ENCODE data around the gene SPP1.
A peak's percentile ranks its signal among the peaks of the same experiment; 100 is the strongest.
"Not testable (repeated sequence)": the region's sequence is repeated elsewhere in the genome, so short reads cannot be mapped to it uniquely, and the experiment has no call there.

SPP1 gene

DNA sequence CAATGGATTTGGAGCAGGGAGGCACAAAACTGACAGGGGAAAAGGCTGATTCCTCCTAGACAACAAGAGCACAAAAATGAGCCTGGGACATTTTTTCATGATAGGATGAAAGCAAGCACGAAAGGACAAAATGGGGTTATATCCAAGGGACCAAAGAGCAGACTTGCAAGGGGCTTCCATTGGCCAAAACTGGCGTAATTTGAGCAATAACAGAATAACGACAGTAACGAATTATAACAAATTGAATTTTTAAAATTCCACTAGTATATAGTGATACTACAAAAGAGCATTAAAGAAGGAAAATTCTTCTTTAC is 10.3 kb downstream of the SPP1 start:
- FAIRE-seq = no peak
- TF ChIP-seq POLR2A (IDR thresholded peaks at IDR 0.05; ENCODE audit: low read depth, low read length) = no peak
- DNase-seq (ENCODE audit: insufficient read length, low spot score) = no peak

DNA sequence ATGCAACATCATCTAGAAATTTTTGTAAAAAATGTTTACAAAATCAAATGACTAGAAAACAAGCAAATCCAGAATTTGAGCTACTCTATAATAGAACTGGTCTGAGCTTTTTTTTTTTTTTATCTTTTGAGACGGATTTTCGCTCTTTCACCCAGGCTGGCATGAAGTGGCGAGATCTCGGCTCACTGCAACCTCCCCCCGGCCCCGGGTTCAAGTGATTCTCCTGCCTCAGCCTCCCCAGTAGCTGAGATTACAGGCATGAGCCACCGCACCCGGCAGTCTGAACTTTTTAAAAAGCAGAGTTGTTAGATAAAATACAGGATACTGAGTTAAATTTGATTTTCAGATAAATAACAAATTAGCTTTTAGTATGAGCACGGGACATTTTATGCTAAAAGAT is 11.0 kb downstream of the SPP1 start:
- no peak for TF ChIP-seq POLR2A (IDR thresholded peaks at IDR 0.05; ENCODE audit: low read depth, low read length)
- FAIRE-seq (no peak), DNase-seq (ENCODE audit: insufficient read length, low spot score) (no peak)

DNA sequence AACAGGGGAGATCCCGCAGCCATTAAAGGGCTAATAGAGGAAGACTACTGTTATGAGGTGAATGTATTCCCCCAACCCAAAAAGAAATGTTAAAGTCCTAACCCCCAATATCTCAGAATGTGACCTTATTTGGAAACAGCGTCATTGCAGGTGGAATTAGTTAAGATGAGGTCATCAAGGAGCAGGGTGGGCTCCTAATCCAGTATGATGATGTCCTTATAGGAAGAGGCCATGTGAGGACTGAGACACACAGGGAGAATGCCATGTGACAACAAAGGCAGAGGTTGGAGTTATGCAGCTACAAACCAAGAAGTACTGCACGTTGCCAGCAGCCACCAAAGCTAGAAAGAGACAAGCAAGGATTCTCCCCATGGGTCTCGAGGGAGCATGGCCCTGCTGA is 14.3 kb downstream of the SPP1 start:
- no peak for FAIRE-seq
- no peak for TF ChIP-seq POLR2A (IDR thresholded peaks at IDR 0.05; ENCODE audit: low read depth, low read length)

DNA sequence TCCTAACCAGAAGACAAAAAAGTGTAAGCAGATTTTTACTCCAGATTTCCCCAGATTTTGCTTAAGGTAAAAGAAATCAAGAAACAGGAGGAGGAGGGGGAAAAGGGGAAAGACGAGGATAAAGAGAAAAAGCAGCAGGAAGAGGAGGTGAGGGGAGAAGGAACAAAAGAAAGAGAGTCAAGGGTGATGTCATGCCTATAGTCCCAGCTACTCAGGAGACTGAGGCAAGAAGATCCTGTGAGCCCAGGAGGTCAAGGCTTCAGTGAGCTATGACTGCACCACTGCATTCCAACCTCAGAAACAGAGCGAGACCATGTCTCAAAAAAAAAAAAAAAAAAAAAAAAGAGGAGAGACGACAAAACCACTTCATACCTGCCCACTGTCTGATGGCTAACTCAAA is 19.9 kb downstream of the SPP1 start:
- no peak for TF ChIP-seq POLR2A (IDR thresholded peaks at IDR 0.05; ENCODE audit: low read depth, low read length)
- FAIRE-seq (no peak), DNase-seq (ENCODE audit: insufficient read length, low spot score) (no peak)

More for the DNA sequence above, 14.3 kb downstream of the SPP1 start:
- DNase-seq (ENCODE audit: insufficient read length, low spot score) = no peak

DNA sequence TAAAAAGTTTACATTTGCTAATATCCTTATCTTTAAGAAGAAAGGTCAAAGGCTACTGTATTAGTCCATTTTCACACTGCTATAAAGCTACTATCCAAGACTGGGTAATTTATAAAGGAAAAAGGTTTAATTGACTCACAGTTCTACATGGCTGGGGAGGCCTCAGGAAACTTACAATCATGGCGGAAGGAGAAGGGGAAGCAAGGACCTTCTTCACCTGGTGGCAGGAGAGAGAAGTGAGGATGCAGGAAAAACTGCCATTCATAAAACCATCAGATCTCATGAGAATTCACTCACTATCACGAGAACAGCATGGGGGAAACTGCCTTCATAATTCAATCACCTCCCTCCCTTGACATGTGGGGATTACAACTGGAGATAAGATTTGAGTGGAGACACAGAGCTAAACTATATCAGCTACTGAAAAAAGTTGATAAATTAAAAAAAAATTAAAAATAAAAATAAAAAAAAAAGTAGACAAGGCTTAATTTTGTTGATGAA is 23.7 kb downstream of the SPP1 start:
- not testable (repeated sequence) for FAIRE-seq; DNase-seq (ENCODE audit: insufficient read length, low spot score)

DNA sequence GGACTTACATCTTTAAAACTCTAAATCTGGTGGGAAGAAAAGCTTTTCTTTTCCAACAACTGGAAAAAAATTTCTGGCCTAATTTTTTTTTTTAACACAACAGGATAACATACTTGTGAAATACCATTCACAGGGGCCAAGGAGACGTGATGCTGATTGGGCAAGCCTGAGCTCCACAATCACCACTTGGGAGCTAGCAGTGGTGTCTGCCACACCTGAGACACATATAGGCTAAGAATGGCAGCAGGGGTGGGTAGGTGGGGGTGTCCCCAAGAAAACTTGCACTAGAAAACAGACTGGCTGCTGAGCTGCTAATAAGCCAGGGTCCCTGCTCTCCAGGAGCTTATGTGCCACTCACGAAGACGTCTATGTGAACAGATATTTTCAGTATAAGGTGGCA is 26.4 kb downstream of the SPP1 start:
- no peak for TF ChIP-seq POLR2A (IDR thresholded peaks at IDR 0.05; ENCODE audit: low read depth, low read length)
- FAIRE-seq = no peak
- DNase-seq (ENCODE audit: insufficient read length, low spot score) = no peak

DNA sequence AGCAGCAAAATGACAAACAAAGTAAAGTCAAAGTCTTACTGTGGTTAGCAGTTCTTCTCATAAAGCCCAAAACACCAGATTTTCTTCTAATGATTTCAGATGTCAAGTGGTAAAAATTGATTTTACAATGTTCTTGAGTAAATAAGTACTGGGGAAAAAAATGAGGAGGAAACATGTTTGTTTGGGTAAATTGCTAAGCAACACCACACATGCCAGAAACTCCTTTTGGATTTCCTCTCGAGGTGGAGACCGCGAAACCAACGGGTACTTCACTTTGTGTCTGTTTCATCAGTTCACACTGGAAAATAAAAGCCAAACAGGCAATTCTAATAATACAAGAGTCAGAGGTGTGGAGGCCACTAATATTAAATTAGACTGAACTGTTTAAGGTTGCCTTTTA is 27.3 kb downstream of the SPP1 start:
- FAIRE-seq (no peak), DNase-seq (ENCODE audit: insufficient read length, low spot score) (no peak)
- no peak for TF ChIP-seq POLR2A (IDR thresholded peaks at IDR 0.05; ENCODE audit: low read depth, low read length)

DNA sequence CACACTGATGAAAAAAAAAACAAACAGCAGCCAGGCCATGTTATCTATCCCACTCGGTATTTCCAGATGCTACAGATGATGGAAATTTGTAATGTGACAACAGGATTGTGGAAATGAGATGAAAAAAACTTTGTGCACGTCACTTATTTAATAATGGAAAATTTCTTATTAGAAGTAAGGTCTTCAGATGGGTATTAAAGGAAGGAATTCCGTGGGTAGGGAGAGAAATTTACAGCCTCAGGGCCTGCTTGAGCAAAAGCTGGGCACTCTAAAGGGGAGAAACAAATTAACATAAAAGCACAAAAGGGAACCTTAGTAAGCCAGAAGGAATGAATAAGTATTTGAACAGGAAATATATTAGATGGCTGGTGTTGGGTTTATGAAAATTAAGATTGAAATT is 27.7 kb downstream of the SPP1 start:
- DNase-seq (ENCODE audit: insufficient read length, low spot score) (no peak), FAIRE-seq (no peak)
- TF ChIP-seq POLR2A (IDR thresholded peaks at IDR 0.05; ENCODE audit: low read depth, low read length) = no peak

DNA sequence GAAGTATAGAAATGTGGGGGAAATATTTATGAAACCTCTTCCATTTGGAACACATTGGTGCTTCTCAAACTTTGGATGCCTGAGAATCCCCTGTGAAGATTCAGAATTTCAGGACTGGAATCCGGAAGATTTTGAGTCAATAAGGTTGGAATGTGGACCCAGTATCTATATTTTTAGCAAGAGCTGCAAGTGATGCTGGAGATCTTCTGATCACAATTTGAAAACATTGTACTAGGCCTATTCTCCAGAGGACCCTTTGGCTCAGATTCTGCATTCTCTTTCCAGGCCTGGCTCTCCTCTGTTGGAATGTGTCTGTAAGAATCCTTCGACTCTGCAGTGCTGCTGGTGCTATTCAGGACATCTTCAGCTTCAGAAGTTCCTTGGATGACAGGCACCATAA is 29.6 kb downstream of the SPP1 start:
- no peak for DNase-seq (ENCODE audit: insufficient read length, low spot score)
- TF ChIP-seq POLR2A (IDR thresholded peaks at IDR 0.05; ENCODE audit: low read depth, low read length) = no peak
- FAIRE-seq = no peak

DNA sequence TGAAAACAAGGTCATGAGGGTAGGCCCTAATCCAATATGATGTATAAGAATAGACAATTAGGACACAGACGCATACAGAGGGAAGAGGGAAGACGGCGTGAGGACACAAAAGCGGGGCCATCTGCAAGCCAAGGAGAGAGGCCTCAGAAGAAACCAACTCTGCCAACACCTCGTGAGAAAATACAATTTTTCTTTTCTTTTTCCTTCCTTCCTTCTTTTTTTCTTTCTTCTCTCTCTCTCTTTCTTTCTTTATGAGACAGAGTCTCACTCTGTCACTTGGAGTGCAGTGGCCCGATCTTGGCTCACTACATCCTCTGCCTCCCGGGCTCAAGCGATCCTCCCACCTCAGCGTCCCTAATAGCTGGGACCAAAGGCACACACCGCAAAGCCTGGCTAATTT is 30.4 kb downstream of the SPP1 start:
- no peak for TF ChIP-seq POLR2A (IDR thresholded peaks at IDR 0.05; ENCODE audit: low read depth, low read length)
- DNase-seq (ENCODE audit: insufficient read length, low spot score) = no peak
- no peak for FAIRE-seq

DNA sequence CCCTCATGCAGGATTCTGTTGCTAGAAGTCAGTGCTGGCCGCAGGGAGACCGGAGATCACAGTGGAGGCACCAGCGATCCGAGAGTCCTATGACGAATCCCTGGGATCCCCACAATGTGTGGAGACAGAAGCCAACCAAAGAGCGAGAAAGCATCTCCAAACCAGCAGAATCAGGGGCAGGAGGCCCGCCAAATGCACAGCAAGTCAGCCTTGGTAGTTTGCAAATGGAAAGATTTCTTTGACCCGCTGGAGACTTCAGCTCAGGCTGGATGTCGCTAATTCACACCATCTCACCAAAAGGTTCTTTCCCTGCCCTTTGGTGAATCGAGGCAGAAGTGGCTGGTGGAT is 31.4 kb downstream of the SPP1 start:
- TF ChIP-seq POLR2A (IDR thresholded peaks at IDR 0.05; ENCODE audit: low read depth, low read length) = no peak
- DNase-seq (ENCODE audit: insufficient read length, low spot score) (no peak), FAIRE-seq (no peak)

DNA sequence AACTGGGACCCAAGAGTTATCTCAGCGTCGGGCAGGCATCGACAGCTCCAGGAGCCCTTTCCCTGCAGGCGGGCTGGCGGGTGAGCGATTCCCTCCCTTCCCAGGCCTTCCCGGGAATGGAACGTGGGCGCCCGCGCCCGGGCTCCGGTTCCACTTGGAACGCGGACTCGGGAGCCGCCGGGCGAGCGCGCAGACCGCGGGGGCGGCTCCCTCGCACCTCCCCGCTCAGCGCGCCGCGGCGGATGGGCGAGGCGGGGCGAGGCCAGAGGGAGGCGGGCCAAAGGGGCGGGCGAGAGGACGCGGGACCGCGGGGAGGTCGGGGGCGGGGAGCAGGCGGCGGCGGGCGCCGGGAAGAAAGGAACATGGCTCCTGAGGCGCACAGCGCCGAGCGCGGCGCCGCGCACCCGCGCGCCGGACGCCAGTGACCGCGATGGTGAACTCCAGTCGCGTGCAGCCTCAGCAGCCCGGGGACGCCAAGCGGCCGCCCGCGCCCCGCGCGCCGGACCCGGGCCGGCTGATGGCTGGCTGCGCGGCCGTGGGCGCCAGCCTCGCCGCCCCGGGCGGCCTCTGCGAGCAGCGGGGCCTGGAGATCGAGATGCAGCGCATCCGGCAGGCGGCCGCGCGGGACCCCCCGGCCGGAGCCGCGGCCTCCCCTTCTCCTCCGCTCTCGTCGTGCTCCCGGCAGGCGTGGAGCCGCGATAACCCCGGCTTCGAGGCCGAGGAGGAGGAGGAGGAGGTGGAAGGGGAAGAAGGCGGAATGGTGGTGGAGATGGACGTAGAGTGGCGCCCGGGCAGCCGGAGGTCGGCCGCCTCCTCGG is 32.0 kb downstream of the SPP1 start, which contains the start of gene PKD2:
PKD2 (plus strand) TSS at position 332 of the 818 bp plus-strand sequence; CDS start at position 431, 99 bp downstream.
- peak; percentile 79 for TF ChIP-seq POLR2A (IDR thresholded peaks at IDR 0.05; ENCODE audit: low read depth, low read length)
- DNase-seq (ENCODE audit: insufficient read length, low spot score) = peak; percentile 61
- no peak for FAIRE-seq

DNA sequence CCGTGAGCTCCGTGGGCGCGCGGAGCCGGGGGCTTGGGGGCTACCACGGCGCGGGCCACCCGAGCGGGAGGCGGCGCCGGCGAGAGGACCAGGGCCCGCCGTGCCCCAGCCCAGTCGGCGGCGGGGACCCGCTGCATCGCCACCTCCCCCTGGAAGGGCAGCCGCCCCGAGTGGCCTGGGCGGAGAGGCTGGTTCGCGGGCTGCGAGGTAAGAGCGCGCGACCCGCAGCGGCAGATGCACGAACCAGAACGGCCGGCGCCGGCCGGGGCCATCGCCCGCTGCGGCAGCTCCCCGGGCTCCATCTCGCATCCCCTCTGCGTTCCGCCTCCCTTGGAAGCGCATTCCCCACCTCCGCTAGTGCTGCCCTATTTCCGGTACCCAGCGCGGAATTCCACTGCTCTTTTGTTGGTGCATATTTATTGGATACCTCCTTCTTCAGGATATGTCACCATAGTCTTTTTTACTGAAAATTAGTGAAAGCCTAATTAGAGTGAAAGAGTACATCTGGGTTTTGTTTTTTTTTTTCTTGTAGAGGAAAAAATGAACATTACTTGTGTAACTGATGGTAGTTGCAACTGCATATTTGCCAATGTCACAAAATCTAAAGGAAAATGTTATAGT is 32.7 kb downstream of the SPP1 start:
- no peak for FAIRE-seq
- no peak; the same call in 1 of the 2 replicates for TF ChIP-seq POLR2A (IDR thresholded peaks at IDR 0.05; ENCODE audit: low read depth, low read length)
- no peak for DNase-seq (ENCODE audit: insufficient read length, low spot score)

DNA sequence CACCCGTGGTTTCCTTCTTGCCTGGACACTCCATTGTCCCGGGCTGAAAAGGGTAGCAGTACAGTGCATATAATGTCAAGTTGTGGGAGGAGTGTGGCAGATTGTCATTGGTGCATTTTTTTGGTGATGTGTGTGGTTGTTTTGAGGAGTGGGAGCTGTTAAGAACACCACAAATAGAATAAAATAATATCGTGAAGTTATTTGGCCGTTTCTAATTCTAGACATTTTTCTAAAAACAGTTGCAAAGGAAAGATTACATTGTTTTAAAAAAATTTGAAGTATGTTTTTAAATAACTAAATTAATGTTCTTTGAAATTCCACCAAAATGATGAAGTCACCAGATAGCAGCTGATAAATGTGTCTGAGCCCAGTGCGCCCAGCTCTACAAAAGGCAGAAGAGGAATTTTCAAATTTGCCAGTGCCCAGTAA is 33.2 kb downstream of the SPP1 start:
- FAIRE-seq (no peak), DNase-seq (ENCODE audit: insufficient read length, low spot score) (no peak)
- TF ChIP-seq POLR2A (IDR thresholded peaks at IDR 0.05; ENCODE audit: low read depth, low read length) = no peak

DNA sequence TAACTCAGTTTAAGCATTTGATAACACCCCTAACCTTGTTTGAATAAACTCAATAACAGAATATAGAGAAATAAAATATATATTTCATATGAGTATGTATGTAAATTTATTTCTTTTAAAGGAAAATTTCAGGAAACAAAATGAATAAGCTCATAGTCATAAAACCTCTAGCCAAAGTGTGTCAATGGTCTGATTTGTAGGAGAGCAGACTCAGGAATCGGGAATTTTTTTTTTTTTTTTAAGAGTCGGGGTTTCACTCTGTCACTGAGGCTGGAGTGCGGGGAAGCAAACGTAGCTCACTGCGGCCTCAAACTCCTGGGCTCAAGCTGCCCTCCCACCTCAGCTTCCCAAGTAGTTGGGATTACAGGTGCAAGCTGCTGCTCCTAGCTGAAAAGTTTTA is 34.4 kb downstream of the SPP1 start:
- DNase-seq (ENCODE audit: insufficient read length, low spot score) (no peak), FAIRE-seq (no peak)
- no peak for TF ChIP-seq POLR2A (IDR thresholded peaks at IDR 0.05; ENCODE audit: low read depth, low read length)

Data from H54 (cell line).